Measurements from ENCODE around the gene TRAM2. TPM values are rescaled to one million over a fixed set of nuclear protein-coding genes. Genes with fewer than 3 reads are reported as not detected.

The TRAM2 gene
- total RNA-seq, 1 experiment from 2014 or later, result 21.2 TPM

- no CpG with 5 or more reads among the region's 2 CpGs for WGBS (ENCODE audit: extremely low coverage, insufficient read length, low lambda C conversion rate)
- H2BK15ac ChIP-seq (ENCODE audit: low read depth, low read length), result no peak overlapping the region
- H3K79me2 ChIP-seq (ENCODE audit: insufficient read depth, low read length), result peaks cover 12% of the 10 kb centered on the region; the same call in 1 of the 2 replicates
- Mint-ChIP-seq H3K36me3 (ENCODE audit: insufficient read depth in 1 of 3, low read depth in 3 of 3) (no peaks in the 10 kb centered on the region), H3K27me3 (ENCODE audit: low read depth) (peaks cover 3% of the 10 kb centered on the region; the same call in 1 of the 2 replicates), H3K4me1 (peaks cover 76% of the 10 kb centered on the region in 2 experiments), H3K9me3 (no peaks in the 10 kb centered on the region; a peak in 1 of 5 replicates), H3K27ac (peak overlapping the region; percentile 30 to 44 (median 37); a peak in 4 of 7 replicates), H3K4me3 (peak overlapping the region in 1 of 2 experiments; percentile 50; a peak in 2 of 5 replicates)
- no peak overlapping the region for H3K18ac ChIP-seq (ENCODE audit: insufficient read length, low read depth, low read length)
- no peak overlapping the region for H4K5ac ChIP-seq (ENCODE audit: insufficient read length, low read depth, low read length)
- H4K8ac ChIP-seq (replicated peaks; ENCODE audit: insufficient read length, low read depth, low read length), result no peak overlapping the region
- peak overlapping the region; percentile 18 for H3K4me2 ChIP-seq (ENCODE audit: insufficient read depth, insufficient read length, low read length)
- no peak overlapping the region for H2BK120ac ChIP-seq (ENCODE audit: low read depth, low read length, poor library complexity, severe bottlenecking)
- no peaks in the 10 kb centered on the region for H3K27me3 ChIP-seq (ENCODE audit: insufficient read depth, low read length)
- H4K20me1 ChIP-seq (ENCODE audit: control insufficient read depth, insufficient read depth, insufficient read length), result peaks cover 2% of the 10 kb centered on the region
- no peak overlapping the region for H2AK5ac ChIP-seq (ENCODE audit: insufficient read length, low read length)
- no peak for TF ChIP-seq CTCF (conservative IDR thresholded peaks at IDR 0.05)
- DNase-seq, result no peak
- H3K56ac ChIP-seq (ENCODE audit: insufficient read length, low read depth, low read length), result no peak overlapping the region
- peak overlapping the region; percentile 83 for H3K14ac ChIP-seq (ENCODE audit: insufficient read depth, low read length)
- H3K9ac ChIP-seq (ENCODE audit: extremely low read depth, insufficient read length, low read length), result no peak overlapping the region
- H2AFZ ChIP-seq (ENCODE audit: low read length), result no peak overlapping the region
- peaks cover 8% of the 10 kb centered on the region for H3K79me1 ChIP-seq (ENCODE audit: insufficient read depth, low read depth, low read length, poor library complexity, severe bottlenecking)
- no peak overlapping the region for H2BK5ac ChIP-seq (ENCODE audit: insufficient read length, low read length)
- H3K27ac ChIP-seq (ENCODE audit: insufficient read length, low read depth, low read length), result no peak overlapping the region
- no peak overlapping the region for H3K4ac ChIP-seq (ENCODE audit: low read depth, low read length)
- H4K91ac ChIP-seq (ENCODE audit: insufficient read length, low read depth, low read length), result no peak overlapping the region
- H3T11ph ChIP-seq (ENCODE audit: low read length), result no peak overlapping the region
- H3K23me2 ChIP-seq (ENCODE audit: insufficient read length, low read depth, low read length, poor library complexity, severe bottlenecking), result peaks cover 12% of the 10 kb centered on the region
- no peak overlapping the region for H3K23ac ChIP-seq (ENCODE audit: insufficient read length, low read depth, low read length)
- H3K4me1 ChIP-seq (ENCODE audit: insufficient read depth, low read length), result peaks cover 24% of the 10 kb centered on the region
- no peak overlapping the region for H2BK20ac ChIP-seq (ENCODE audit: low read depth, low read length, poor library complexity, severe bottlenecking)
- no peak overlapping the region for H2BK12ac ChIP-seq (ENCODE audit: insufficient read length, low read depth, low read length)
- no peaks in the 10 kb centered on the region for H3K9me3 ChIP-seq (ENCODE audit: control insufficient read depth, low read depth, low read length)
These were observed 3.6 kb downstream of the TRAM2 start for GRCh38 chr6:52573295-52573694.

Data from H9 (cell line).